Neural cell (in vitro differentiated cells): Measurements from ENCODE around the gene GRB2. TPM values are rescaled to one million over a fixed set of nuclear protein-coding genes. Genes with fewer than 3 reads are reported as not detected.

Experiments
- H2AFZ ChIP-seq: fragments of 200-600, 300-800 bp; sonication (generic), shearing (Covaris generic); 2 replicates; pipeline ENCODE4 v1.6.0; 2014; ENCODE audit warnings: low read depth, mild to moderate bottlenecking, antibody characterized with exemption, low read length, moderate library complexity
- H3F3A ChIP-seq: fragments of 200-600 bp; shearing (Covaris generic); 2 replicates; pipeline ENCODE4 v1.6.1; 2016; ENCODE audit warnings: mild to moderate bottlenecking, moderate library complexity, mixed read lengths, antibody characterized with exemption, low read length; ENCODE audit not compliant: insufficient read depth, poor library complexity, severe bottlenecking
- H3K27ac ChIP-seq: fragments of 200-600, 300-800 bp; sonication (generic), shearing (Covaris generic); 2 replicates; pipeline ENCODE4 v1.5.1; 2014; ENCODE audit warnings: mild to moderate bottlenecking, low read length, moderate library complexity
- H3K27me3 ChIP-seq: fragments of 300-800, 200-600 bp; sonication (generic), shearing (Covaris generic); 2 replicates; pipeline ENCODE4 v1.6.0; 2014; ENCODE audit warnings: mild to moderate bottlenecking, low read depth, low read length, moderate library complexity; ENCODE audit not compliant: insufficient read depth
- H3K36me3 ChIP-seq: fragments of 300-800, 200-600 bp; sonication (generic), shearing (Covaris generic); 2 replicates; pipeline ENCODE4 v1.5.1; 2014; ENCODE audit warnings: mild to moderate bottlenecking, antibody characterized with exemption, low read length, moderate library complexity; ENCODE audit not compliant: insufficient read depth
- H3K4me2 ChIP-seq: fragments of 300-800, 200-600 bp; sonication (generic), shearing (Covaris generic); 2 replicates; pipeline ENCODE4 v1.6.0; 2014; ENCODE audit warnings: mild to moderate bottlenecking, low read length
- H3K4me3 ChIP-seq: fragments of 300-800, 200-600 bp; sonication (generic), shearing (Covaris generic); 2 replicates; pipeline ENCODE4 v1.5.1; 2014; ENCODE audit warnings: mild to moderate bottlenecking, low read length, moderate library complexity
- H3K79me2 ChIP-seq: fragments of 200-600 bp; shearing (Covaris generic); replicated peaks from 2 replicates; pipeline ENCODE4 v1.6.0; 2014; ENCODE audit warnings: mild to moderate bottlenecking, low read length, moderate library complexity; ENCODE audit not compliant: insufficient read depth
- H3K9ac ChIP-seq: fragments of 300-800, 200-600 bp; sonication (generic), shearing (Covaris generic); 2 replicates; pipeline ENCODE4 v1.6.1; 2016; ENCODE audit warnings: mild to moderate bottlenecking, low read length, mixed read lengths
- H3K9me2 ChIP-seq: fragments of 200-600 bp; shearing (Covaris generic); 2 replicates; pipeline ENCODE4 v1.6.1; 2016; ENCODE audit warnings: mild to moderate bottlenecking, low read length, mixed read lengths; ENCODE audit not compliant: insufficient read depth
- H3K9me3 ChIP-seq: fragments of 200-600, 300-800 bp; sonication (generic), shearing (Covaris generic); 2 replicates; pipeline ENCODE4 v1.6.1; 2016; ENCODE audit warnings: mild to moderate bottlenecking, mixed run types, low read length, moderate library complexity, mixed read lengths
- H4K20me1 ChIP-seq: fragments of 200-600 bp; shearing (Covaris generic); 2 replicates; pipeline ENCODE4 v1.6.1; 2016; ENCODE audit warnings: mild to moderate bottlenecking, mixed run types; ENCODE audit not compliant: insufficient read depth
- EP300 ChIP-seq: fragments of 450-650 bp; conservative IDR thresholded peaks from 2 replicates; pipeline ENCODE4 v1.6.1; 2014; ENCODE audit warnings: antibody characterized with exemption, mild to moderate bottlenecking, moderate library complexity; ENCODE audit not compliant: poor library complexity, severe bottlenecking
- EZH2 ChIP-seq: fragments of 200-600, 300-800 bp; shearing (Covaris generic), sonication (generic); IDR thresholded peaks from 2 replicates; pipeline ENCODE4 v1.6.1; 2014; ENCODE audit warnings: antibody characterized with exemption, low read length, borderline replicate concordance, mild to moderate bottlenecking; ENCODE audit not compliant: insufficient read depth, poor library complexity, severe bottlenecking
- MXI1 ChIP-seq: fragments of 450-650 bp; conservative IDR thresholded peaks from 2 replicates; pipeline ENCODE4 v1.6.1; 2014; ENCODE audit warnings: antibody characterized with exemption, mild to moderate bottlenecking; ENCODE audit not compliant: poor library complexity, severe bottlenecking
- POLR2AphosphoS5 ChIP-seq: IDR thresholded peaks from 2 replicates; pipeline ENCODE4 v1.6.1; 2012
- RAD21 ChIP-seq: fragments of 450-650 bp; conservative IDR thresholded peaks from 2 replicates; pipeline ENCODE4 v1.6.1; 2014; ENCODE audit warnings: antibody characterized with exemption, mild to moderate bottlenecking, moderate library complexity
- SMC3 ChIP-seq: fragments of 450-650 bp; conservative IDR thresholded peaks from 2 replicates; pipeline ENCODE4 v1.6.1; 2014; ENCODE audit warnings: antibody characterized with exemption, mild to moderate bottlenecking, moderate library complexity; ENCODE audit not compliant: poor library complexity
- TAF1 ChIP-seq: IDR thresholded peaks from 2 replicates; pipeline ENCODE4 v1.6.1; 2012; ENCODE audit warnings: low read depth
- polyA plus RNA-seq: library from polyadenylated mRNA; depleted of rRNA; stranded (reverse); fragments of >200 nt; gene quantifications from 2 replicates; pipeline ENCODE4 v1.2.3, GENCODE V29; 2014
- TF ChIP-seq, protein P1 (sequence below): fragments of 450-650 bp; IDR thresholded peaks from 2 replicates; pipeline ENCODE4 v1.5.1; 2014; ENCODE audit warnings: antibody characterized with exemption, mild to moderate bottlenecking, moderate library complexity; ENCODE audit not compliant: poor library complexity, severe bottlenecking
- TF ChIP-seq, protein P2 (sequence below): IDR thresholded peaks from 2 replicates; pipeline ENCODE4 v1.6.1; 2012; ENCODE audit warnings: borderline replicate concordance

The GRB2 gene
- polyA plus RNA-seq, 1 donor from 2014 or later: 134 TPM

DNA sequence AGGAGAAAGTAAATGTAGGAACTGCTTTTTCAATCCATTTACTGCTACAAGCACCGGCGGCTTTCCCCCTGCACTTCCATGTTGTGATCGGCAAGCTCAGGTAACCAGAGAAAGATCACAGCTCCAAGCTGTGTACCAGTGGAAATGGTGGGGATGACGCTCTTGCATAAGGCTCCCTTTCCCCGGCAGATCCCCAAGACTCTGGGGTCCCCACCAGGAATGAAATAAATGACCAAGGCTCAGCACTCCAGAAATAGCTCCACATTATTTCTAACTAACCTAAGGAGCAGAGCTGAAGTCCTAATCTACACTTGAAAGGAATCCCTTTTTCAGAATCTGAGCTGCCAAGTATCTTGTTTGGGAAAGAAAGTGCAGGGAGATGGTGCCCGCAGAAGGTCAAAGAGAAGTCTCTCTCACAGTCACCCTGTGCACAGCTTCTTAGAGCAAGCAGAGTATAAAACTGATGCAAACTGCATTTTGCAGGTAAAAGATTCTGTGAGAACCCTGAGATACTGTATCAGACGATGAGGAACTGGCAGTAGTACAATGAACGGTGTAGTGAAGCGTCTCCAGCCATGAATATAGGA is 11.1 kb downstream of the GRB2 start:
- peak overlapping the region; percentile 89 for H3K9ac ChIP-seq
- peak overlapping the region; percentile 61 for H2AFZ ChIP-seq
- H3F3A ChIP-seq: peaks cover 11% of the 10 kb centered on the region
- H4K20me1 ChIP-seq: peaks cover 9% of the 10 kb centered on the region
- no peaks in the 10 kb centered on the region for H3K36me3 ChIP-seq
- TF ChIP-seq RAD21: no peak
- no peak for TF ChIP-seq POLR2AphosphoS5
- TF ChIP-seq TAF1: peak; percentile 25
- no peak for TF ChIP-seq MXI1
- TF ChIP-seq, protein P1, sequence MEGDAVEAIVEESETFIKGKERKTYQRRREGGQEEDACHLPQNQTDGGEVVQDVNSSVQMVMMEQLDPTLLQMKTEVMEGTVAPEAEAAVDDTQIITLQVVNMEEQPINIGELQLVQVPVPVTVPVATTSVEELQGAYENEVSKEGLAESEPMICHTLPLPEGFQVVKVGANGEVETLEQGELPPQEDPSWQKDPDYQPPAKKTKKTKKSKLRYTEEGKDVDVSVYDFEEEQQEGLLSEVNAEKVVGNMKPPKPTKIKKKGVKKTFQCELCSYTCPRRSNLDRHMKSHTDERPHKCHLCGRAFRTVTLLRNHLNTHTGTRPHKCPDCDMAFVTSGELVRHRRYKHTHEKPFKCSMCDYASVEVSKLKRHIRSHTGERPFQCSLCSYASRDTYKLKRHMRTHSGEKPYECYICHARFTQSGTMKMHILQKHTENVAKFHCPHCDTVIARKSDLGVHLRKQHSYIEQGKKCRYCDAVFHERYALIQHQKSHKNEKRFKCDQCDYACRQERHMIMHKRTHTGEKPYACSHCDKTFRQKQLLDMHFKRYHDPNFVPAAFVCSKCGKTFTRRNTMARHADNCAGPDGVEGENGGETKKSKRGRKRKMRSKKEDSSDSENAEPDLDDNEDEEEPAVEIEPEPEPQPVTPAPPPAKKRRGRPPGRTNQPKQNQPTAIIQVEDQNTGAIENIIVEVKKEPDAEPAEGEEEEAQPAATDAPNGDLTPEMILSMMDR: no peak
- TF ChIP-seq EZH2: no peak
- TF ChIP-seq, protein P2, sequence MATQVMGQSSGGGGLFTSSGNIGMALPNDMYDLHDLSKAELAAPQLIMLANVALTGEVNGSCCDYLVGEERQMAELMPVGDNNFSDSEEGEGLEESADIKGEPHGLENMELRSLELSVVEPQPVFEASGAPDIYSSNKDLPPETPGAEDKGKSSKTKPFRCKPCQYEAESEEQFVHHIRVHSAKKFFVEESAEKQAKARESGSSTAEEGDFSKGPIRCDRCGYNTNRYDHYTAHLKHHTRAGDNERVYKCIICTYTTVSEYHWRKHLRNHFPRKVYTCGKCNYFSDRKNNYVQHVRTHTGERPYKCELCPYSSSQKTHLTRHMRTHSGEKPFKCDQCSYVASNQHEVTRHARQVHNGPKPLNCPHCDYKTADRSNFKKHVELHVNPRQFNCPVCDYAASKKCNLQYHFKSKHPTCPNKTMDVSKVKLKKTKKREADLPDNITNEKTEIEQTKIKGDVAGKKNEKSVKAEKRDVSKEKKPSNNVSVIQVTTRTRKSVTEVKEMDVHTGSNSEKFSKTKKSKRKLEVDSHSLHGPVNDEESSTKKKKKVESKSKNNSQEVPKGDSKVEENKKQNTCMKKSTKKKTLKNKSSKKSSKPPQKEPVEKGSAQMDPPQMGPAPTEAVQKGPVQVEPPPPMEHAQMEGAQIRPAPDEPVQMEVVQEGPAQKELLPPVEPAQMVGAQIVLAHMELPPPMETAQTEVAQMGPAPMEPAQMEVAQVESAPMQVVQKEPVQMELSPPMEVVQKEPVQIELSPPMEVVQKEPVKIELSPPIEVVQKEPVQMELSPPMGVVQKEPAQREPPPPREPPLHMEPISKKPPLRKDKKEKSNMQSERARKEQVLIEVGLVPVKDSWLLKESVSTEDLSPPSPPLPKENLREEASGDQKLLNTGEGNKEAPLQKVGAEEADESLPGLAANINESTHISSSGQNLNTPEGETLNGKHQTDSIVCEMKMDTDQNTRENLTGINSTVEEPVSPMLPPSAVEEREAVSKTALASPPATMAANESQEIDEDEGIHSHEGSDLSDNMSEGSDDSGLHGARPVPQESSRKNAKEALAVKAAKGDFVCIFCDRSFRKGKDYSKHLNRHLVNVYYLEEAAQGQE: peak; percentile 14
- H3K79me2 ChIP-seq: peaks cover 74% of the 10 kb centered on the region
- no peaks in the 10 kb centered on the region for H3K27me3 ChIP-seq
- H3K27ac ChIP-seq: peak overlapping the region; percentile 94
- H3K9me3 ChIP-seq: no peaks in the 10 kb centered on the region
- H3K4me3 ChIP-seq: peak overlapping the region; percentile 74
- H3K4me2 ChIP-seq: peak overlapping the region; percentile 90
- no peaks in the 10 kb centered on the region for H3K9me2 ChIP-seq

DNA sequence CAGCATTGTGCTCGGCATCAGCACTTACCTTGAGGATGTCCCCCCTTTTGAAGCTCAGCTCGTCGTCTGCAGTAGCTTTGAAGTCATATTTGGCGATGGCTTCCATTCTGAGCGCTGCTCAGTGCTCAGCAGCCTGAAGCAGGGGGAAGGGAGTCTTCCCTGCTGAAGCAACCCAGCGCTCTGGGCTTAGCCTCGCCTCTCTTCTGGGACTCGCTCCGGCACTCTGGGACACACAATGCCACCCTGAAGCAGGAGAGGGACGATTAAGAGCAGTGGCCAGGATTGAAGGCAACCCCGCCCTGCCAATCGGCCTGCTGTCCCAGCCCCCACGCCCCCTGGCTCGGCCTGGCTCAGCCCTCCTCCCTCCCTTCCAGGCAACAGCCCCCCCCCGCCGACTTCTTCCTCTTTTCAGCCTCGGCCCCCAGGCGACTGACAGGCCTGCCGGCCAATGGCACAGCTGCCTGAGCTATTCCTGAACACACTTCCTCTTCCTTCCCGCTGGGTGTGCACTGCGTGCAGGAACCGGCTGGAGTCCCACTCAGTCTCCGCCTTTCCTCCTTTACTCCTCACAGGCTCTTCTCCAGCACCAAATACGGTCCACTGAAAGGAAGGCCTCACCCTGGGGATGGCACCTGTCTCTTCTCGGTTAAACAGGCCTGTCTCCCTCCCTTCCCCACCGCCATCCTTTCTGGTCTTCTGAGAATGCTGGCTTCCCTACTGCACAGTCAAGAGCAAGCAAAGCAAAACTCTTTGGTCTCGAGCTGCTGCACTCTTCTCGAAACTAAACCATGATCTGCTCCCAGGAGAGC is 11.8 kb downstream of the GRB2 start:
- Histone ChIP-seq H3K9me3 (no peaks in the 10 kb centered on the region), H3K9me2 (no peaks in the 10 kb centered on the region), H3K79me2 (peaks cover 74% of the 10 kb centered on the region), H3K4me2 (peak overlapping the region; percentile 90), H2AFZ (peak overlapping the region; percentile 65), H3K27me3 (no peaks in the 10 kb centered on the region), H3K4me3 (peak overlapping the region; percentile 74), H3K9ac (peak overlapping the region; percentile 89), H3K36me3 (no peaks in the 10 kb centered on the region), H3F3A (peaks cover 11% of the 10 kb centered on the region), H4K20me1 (peaks cover 9% of the 10 kb centered on the region), H3K27ac (peak overlapping the region; percentile 94)
- peak; percentile 40 for TF ChIP-seq EP300
- TF ChIP-seq, protein P2: no peak
- peak; percentile 50 for TF ChIP-seq SMC3
- peak; percentile 86 for TF ChIP-seq MXI1
- TF ChIP-seq, protein P1: peak; percentile 43
- peak; percentile 86 for TF ChIP-seq POLR2AphosphoS5
- TF ChIP-seq RAD21: peak; percentile 54
- TF ChIP-seq EZH2: no peak
- peak; percentile 69 for TF ChIP-seq TAF1
